Uterus (tissue), 2 donors: ENCODE data around the gene XYLB.

ENCODE experiments used
- CTCF ChIP-seq, 4 experiments: fragments of 200-600 bp in 2 of 4; fragments of 450-650 bp in 2 of 4; sonication (generic) in 2 of 4; IDR thresholded peaks; one replicate each; pipeline ENCODE4 v1.5.1; 2016 to 2019; ENCODE audit warnings: antibody characterized with exemption in 4 of 4, mild to moderate bottlenecking in 2 of 4, moderate library complexity in 1 of 4
- POLR2A ChIP-seq, 2 donors: fragments of 450-650 bp; IDR thresholded peaks; one replicate each; pipeline ENCODE4 v1.6.1; 2016; ENCODE audit warnings: antibody characterized with exemption in 2 of 2, mild to moderate bottlenecking in 1 of 2, moderate library complexity in 1 of 2

- no peak for TF ChIP-seq CTCF (IDR thresholded peaks at IDR 0.05)
- no peak for TF ChIP-seq POLR2A (IDR thresholded peaks at IDR 0.05)
Measured at GRCh38 chr3:38457111-38458003, 110.8 kb downstream of the XYLB start.
